Activated CD4-positive, alpha-beta T cell treated with anti-CD3 and anti-CD28 coated beads for 4 hours (primary cell): Measurements from ENCODE around the gene CROCC2.
A peak's percentile ranks its signal among the peaks of the same experiment; 100 is the strongest.

Experiments used
- DNase-seq, 2 donors: peaks; one replicate each; pipeline ENCODE4 v3.0.0-alpha.2; 2020

CROCC2 gene

GRCh38 chr2:240925191-240925567, 19.0 kb downstream of the CROCC2 start:
- DNase-seq, result peak in 1 of 2 donors; percentile 0

GRCh38 chr2:240925568-240926515, 19.7 kb downstream of the CROCC2 start:
- peak in 1 of 2 donors; percentile 0 for DNase-seq

GRCh38 chr2:240926516-240927389, 20.6 kb downstream of the CROCC2 start:
- DNase-seq, result peak in 1 of 2 donors; percentile 0

DNA sequence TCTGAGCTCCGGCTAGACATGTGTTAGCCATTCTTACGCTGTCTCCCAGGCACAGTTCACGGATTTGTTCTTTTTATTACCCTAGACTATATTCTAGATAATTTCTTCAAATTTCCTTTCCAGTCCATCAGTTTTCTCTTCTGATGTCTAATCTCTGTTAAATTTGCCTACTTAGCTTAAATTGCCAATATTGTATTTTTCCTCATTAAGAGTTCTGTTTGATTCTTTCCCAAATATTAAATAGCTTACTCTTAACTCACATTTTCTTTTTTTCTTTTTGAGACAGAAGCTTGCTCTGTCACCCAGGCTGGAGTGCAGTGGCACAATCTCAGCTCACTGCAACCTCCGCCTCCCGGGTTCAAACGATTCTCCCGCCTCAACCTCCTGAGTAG, 21.2 kb downstream of the CROCC2 start:
- DNase-seq, result no peak

GRCh38 chr2:240928476-240929363, 22.6 kb downstream of the CROCC2 start:
- DNase-seq, result peak in 1 of 2 donors; percentile 0

- peak in 1 of 2 donors; percentile 0 for DNase-seq
These were observed 23.4 kb downstream of the CROCC2 start for GRCh38 chr2:240929364-240930095.

- peak in 1 of 2 donors; percentile 0 for DNase-seq
These were observed 24.0 kb downstream of the CROCC2 start for GRCh38 chr2:240930096-240930630.

DNA sequence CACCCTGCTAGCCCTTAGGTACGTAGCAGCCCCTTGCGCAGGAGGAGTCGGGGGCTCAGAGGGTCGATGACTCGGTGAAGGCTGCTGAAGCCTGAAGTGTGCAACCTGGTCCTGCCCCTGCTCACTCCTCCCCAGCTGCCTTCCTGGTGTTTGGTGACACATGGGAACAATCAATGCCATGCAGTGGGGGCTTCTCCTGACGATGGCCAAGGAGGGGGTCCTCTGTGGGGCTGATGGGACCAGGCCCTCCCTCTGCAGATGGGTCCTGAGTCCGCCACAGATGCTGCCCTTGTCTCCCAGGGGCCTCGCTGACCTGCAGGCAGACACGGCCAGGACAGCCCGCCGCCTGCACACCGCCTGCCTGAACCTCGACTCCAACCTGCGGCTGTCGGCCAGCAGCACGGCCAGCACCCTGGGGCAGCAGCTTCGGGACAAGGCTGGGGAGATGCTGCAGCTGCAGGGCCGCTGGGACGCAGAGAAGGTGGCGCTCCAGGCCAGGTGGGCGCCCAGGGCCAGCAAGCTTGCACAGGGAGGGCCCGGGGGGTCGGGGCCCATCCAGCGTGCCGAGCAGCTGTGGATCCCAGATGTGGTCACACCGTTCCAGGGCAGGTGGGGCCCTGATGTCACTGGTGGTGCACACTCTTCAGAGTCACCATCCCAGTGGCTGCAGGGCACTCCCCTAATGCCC, 24.6 kb downstream of the CROCC2 start:
- peak in 1 of 2 donors; percentile 0 for DNase-seq

DNA sequence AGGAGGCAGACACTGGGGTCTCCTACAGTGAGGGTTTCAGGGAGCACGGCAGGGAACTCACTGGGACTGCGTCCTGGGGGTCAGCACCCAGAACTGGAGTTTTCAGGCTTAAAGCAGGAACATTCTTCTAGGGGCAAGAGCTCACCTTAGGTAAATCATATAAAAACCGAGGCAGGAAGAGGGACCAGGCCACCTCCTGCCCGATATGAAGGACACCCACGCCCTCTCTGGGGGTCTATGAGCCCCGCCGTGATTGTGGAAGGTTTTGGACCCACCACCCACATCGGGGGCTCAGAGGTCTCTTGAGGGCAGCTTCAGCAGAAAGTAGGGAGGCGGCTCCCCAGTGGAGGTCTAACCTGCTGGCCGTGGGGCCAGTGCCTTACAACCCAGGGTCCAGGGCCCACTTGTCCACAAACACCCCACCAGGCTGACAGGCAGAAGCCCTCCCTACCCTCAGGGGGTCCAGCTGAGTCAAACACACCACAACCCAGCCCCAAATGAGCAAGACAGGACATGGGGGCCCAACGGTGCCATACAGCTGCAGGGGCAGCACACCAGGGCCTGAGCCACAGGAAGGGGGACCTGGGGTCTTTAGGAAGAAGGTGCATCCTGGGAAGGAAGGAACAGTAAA, 25.3 kb downstream of the CROCC2 start:
- peak in 1 of 2 donors; percentile 0 for DNase-seq

GRCh38 chr2:240932001-240932723, 26.0 kb downstream of the CROCC2 start:
- peak in 1 of 2 donors; percentile 0 for DNase-seq

- no peak for DNase-seq
These were observed 26.6 kb downstream of the CROCC2 start for GRCh38 chr2:240932724-240933047.

GRCh38 chr2:240933048-240933965, 27.2 kb downstream of the CROCC2 start:
- peak in 1 of 2 donors; percentile 0 for DNase-seq

DNA sequence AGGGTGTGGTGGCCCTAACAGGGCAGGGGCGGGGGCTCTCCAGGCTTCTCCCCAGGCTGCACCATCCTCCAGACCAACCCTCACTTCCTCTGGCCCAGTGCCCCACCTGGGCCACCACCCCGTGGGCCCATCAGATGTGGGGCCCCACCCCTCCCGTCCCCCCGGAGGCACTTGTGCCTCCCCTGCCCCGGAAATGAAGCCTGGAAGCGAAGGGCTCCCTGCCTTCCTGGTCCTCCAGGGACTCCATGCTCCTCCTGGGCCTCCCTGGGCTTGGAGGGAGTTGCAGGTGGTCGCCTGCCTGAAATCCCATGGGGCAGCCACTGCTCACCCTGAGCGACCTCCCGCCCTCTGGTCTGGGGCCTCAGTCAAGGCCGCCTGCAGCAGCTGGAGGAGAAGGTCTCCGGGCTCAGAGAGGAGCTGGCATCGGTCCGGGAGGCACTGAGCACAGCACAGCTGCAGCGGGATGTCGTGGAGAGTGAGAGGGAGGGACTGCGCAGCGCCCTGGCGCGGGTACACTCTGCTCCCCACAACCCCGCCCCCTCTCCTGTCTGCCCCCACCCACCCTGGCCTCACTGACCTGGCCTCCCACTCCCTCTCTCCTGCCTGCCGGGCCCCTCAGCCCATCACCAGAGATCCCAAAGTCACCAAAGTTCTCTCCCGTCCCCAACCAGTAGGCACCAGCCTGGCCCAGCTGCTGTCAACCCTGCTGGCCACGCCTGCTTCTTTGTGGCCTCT, 28.0 kb downstream of the CROCC2 start:
- DNase-seq, result peak in 1 of 2 donors; percentile 0

DNA sequence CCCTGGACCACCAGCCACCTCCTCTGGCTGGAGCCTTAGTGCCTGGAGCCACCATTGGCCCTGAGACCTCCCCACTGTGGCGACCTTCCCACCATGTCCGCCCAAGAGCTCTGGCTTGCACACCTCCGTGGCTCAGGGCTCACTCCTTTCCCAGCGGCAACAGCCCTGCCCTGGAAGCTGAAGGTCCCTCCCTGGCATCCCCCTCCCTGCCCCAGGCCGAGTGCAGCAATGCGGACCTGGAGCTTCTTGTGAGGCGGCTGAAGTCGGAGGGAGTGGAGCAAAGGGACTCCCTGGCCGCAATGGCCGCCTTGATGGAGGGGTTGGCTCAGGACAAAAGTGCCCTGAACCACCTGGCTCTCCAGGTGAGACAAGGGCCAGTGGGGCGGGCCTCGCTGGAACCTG, 28.6 kb downstream of the CROCC2 start:
- no peak for DNase-seq

DNA sequence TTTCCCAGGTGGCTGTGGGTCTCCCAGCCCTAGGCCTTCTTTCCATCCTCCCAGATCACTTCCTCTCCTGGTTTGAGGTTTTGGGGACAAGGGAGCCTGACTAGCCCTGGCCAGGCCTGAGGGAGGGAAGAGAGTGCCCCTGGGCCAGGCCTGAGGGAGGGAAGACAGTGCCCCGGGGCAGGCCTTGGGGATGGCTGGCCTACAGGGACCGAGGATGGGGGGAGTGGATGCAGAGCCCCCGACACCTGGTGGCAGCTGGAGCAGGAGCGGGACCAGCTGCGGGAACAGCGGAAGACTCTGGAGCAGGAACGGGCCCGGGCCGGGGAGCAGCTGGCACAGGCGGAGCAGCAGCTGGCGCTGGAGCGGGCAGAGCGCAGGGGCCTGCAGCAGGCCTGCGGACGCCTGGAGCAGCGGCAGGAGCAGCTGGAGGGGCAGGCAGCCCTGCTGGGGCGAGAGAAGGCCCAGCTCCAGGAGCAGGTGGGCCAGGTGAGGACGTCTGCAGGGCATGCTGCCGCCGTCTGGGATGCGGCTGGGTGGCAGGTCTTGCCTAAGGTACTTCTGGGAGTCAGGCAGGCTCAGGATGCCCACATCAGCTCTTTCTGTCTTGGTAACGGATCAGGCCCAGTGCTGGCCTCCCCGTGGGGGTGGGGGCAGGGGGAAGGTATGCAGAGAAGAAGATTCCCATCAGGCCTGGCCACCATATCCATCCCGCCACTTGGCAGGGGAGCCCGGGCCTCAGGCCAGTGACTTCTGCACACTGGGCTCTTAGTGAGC, 29.2 kb downstream of the CROCC2 start:
- DNase-seq, result peak in 1 of 2 donors; percentile 0

DNA sequence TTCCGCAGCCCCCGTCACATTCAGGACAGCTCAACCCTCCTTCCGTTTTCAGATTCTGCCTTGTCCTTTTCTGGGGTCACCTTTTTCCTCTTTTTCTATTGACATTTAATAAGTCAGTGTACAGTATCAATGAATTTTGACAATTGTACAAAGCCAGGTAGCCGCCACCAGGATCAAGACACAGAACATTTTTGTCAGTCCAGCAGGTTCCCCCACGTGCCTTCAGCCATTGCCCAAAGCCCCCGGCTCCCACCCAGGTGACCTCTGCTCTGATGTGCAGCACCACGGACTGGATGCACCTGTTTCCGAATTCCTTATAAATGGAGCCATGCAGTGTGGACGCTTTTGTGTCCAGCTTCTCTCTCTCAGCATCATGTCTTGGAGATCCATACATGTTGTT, 30.0 kb downstream of the CROCC2 start:
- no peak for DNase-seq

GRCh38 chr2:240946046-240946445, 39.9 kb downstream of the CROCC2 start:
- no peak for DNase-seq
